Adrenal gland (tissue), 12 donors: ENCODE data around the gene ANKMY1. TPM values are rescaled to one million over a fixed set of nuclear protein-coding genes. Genes with fewer than 3 reads are reported as not detected.

Source experiments
- DNase-seq, 7 donors: peaks; one replicate each; pipeline ENCODE4 v3.0.0-alpha.2; 2019 to 2020
- H3K27ac ChIP-seq, 5 donors: fragments of 200-600 bp; sonication (generic) in 4 of 5; 1 replicate in 3 of 5; 2 replicates in 2 of 5; pipeline versions ENCODE4 v1.5.1 to v1.8.0; 2016 to 2020; ENCODE audit warnings: mild to moderate bottlenecking in 1 of 5
- H3K27me3 ChIP-seq: fragments of 200-600 bp; 2 replicates; pipeline ENCODE4 v1.8.0; 2021
- H3K36me3 ChIP-seq, 2 donors: fragments of 200-600 bp; replicated peaks in 1 of 2; 1 replicate in 1 of 2; 2 replicates in 1 of 2; pipeline versions ENCODE4 v1.5.1 to v1.8.0; 2018 to 2022
- H3K4me1 ChIP-seq, 2 donors: fragments of 200-600 bp; replicated peaks in 1 of 2; 1 replicate in 1 of 2; 2 replicates in 1 of 2; pipeline versions ENCODE4 v1.5.1 to v1.8.0; 2018 to 2021
- H3K4me3 ChIP-seq, 4 donors: fragments of 200-600 bp; sonication (generic) in 3 of 4; one replicate each; pipeline ENCODE4 v1.5.1; 2016 to 2018
- H3K9me3 ChIP-seq, 3 donors: fragments of 200-600 bp; sonication (generic) in 1 of 3; replicated peaks in 1 of 3; 1 replicate in 2 of 3; 2 replicates in 1 of 3; pipeline versions ENCODE4 v1.5.1 to v1.8.0; 2016 to 2021
- CTCF ChIP-seq, 6 experiments: fragments of 450-650 bp in 4 of 6; fragments of 200-600 bp in 2 of 6; sonication (generic) in 1 of 6; IDR thresholded peaks; 1 replicate in 5 of 6; 2 replicates in 1 of 6; pipeline versions ENCODE4 v1.5.1 to v1.8.0; 2016 to 2021; ENCODE audit warnings: antibody characterized with exemption in 6 of 6, mild to moderate bottlenecking in 2 of 6, moderate library complexity in 1 of 6
- POLR2A ChIP-seq, 2 donors: fragments of 450-650 bp; IDR thresholded peaks; one replicate each; pipeline ENCODE4 v1.6.1; 2017; ENCODE audit warnings: antibody characterized with exemption in 2 of 2, mild to moderate bottlenecking in 2 of 2, moderate library complexity in 1 of 2
- WGBS, 4 donors: extraction: QIAGEN DNeasy Blood & Tissue Kit in 2 of 4; methylation state at CpG; one replicate each; pipeline versions ENCODE4 v1.1.5 to v1.1.7; 2013 to 2017; 5-methylcytosine and 5-hydroxymethylcytosine counted together
- intact Hi-C, 2 donors: fragments of 100-400 bp; cut with DNase I; formaldehyde crosslinking; loops; one replicate each; pipeline versions ENCODE4 v1.14.1 to v1.15.0; 2022 to 2023
- polyA plus RNA-seq, 3 donors: library from polyadenylated mRNA; stranded (reverse); fragments of 200-250 nt in 2 of 3; fragments of 350-450 nt in 1 of 3; fragmentation: Illumina TruSeq in 1 of 3; extraction: RNeasy Lipid Tissue Mini Kit (QIAGEN cat#74804) in 1 of 3; gene quantifications; one replicate each; pipeline ENCODE4 v1.2.3, GENCODE V29; 2013 to 2014
- total RNA-seq, 9 donors: library from RNA; depleted of rRNA in 4 of 9; stranded (reverse); fragments of >200 nt in 4 of 9; fragments of 120-200 nt in 1 of 9; fragmentation: NEBNext Ultra II Directional in 1 of 9; extraction: Animal tissue kit (Norgen Biotek cat#: 25700) in 1 of 9; gene quantifications; one replicate each; pipeline versions ENCODE4 v1.1.0 to v1.2.4, GENCODE V29; 2013 to 2023
- donor health status: healthy with polysubstance abuse.
- donor health status: Bipolar disorder and iron deficiency.
- donor health status: DM: yes; HTN: yes; CAD: no.
- donor health status: DM: no; HTN: no; CAD: no.
- donor health status: DM: no; HTN: no; CAD: no.
- donor health status: DM: yes; HTN: yes; CAD: no.

The ANKMY1 gene
- total and polyA plus RNA-seq, 12 donors, result 7.2 to 31.7 (median 12.0) TPM

DNA sequence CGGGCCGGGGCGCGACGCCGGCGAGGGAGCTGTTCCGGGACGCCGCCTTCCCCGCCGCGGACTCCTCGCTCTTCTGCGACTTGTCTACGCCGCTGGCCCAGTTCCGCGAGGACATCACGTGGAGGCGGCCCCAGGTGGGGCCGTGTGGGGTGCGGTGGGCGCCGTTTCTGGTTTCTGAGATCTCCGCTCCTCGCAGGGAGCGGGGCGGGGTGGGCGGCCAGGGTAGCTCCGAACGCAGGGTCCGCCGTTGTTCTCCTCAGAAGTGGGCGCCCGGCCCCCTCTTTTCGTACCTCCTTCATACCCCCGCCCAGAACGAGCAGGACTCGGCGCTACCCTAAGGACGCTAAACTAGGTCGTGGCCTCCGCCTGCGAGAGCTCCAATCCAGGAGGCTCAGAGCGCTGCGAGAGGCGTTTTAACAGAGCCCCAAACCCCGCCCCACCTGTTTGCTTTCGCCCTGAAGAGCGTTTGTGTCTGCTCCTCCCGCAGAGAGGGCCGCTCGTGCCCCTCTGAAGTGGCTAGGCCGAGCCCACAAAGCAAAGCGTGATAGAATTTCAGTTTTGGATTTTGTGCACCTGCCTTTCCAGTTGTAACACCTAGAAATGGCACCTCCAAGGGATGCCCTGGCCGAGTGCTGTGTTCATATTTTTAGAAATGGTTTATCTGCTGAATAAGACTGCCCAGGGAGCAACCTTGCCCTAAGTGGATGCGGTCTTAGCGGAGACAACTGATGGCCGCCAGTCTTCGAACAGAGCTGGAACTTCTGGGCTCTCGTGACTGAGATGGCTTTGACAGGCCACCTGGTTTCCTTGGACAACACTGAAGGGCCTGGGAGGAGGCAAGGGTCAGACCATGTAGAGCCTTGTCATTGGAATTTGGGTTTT, 29.4 kb upstream of the ANKMY1 start:
- Histone ChIP-seq H3K4me3 (peak overlapping the region; percentile 68 to 89 (median 84)), H3K4me1 (peaks cover 27 to 38% of the 10 kb centered on the region in 2 donors), H3K9me3 (no peaks in the 10 kb centered on the region), H3K27ac (peak overlapping the region; percentile 45 to 98 (median 78)), H3K27me3 (no peaks in the 10 kb centered on the region), H3K36me3 (peaks cover 0 to 16% of the 10 kb centered on the region in 2 donors)
- intact Hi-C loops, result no loop called here
- 1 to 9% (median 3%) methylated on average over 9 to 62 of the region's 62 CpGs for WGBS, 4 donors
- DNase-seq, result peak in 5 of 7 donors; percentile 52 to 74 (median 64)
- TF ChIP-seq POLR2A (IDR thresholded peaks at IDR 0.05) (no peak), CTCF (IDR thresholded peaks at IDR 0.05) (no peak)

- intact Hi-C loops, result no loop called here
- H3K27ac ChIP-seq, result peak within 1 kb of the TSS; percentile 67 to 98 (median 96)
- peak; percentile 47 to 70 for TF ChIP-seq POLR2A (IDR thresholded peaks at IDR 0.05)
- peak in 1 of 6 experiments; percentile 1 for TF ChIP-seq CTCF (IDR thresholded peaks at IDR 0.05)
- H3K4me1 ChIP-seq, result peaks cover 27 to 38% of the 10 kb centered on the region in 2 donors
- no peaks in the 10 kb centered on the region for H3K9me3 ChIP-seq
- peaks cover 0 to 8% of the 10 kb centered on the region in 2 donors for H3K36me3 ChIP-seq
- peak; percentile 98 to 99 (median 99) for DNase-seq
- H3K27me3 ChIP-seq, result no peaks in the 10 kb centered on the region
- H3K4me3 ChIP-seq, result peak within 1 kb of the TSS; percentile 68 to 89 (median 84)
- WGBS, 4 donors, result 0 to 1% (median 0%) methylated on average over 8 to 88 of the region's 88 CpGs; no CpG with 5 or more reads in 1 of the 4 donors
Measured at GRCh38 chr2:240586198-240586918, 28.6 kb upstream of the ANKMY1 start, which contains the start of gene CAPN10. Gene CAPN10 (plus strand): TSS chr2:240586734. CDS start chr2:240586912, 178 bp downstream.

- DNase-seq, result no peak
- peak overlapping the region; percentile 57 to 89 (median 74) for H3K4me3 ChIP-seq
- 3 to 6% (median 4%) methylated on average over 17 to 20 of the region's 20 CpGs; no CpG with 5 or more reads in 1 of the 4 donors for WGBS, 4 donors
- no peak for TF ChIP-seq CTCF (IDR thresholded peaks at IDR 0.05)
- no peak for TF ChIP-seq POLR2A (IDR thresholded peaks at IDR 0.05)
- H3K36me3 ChIP-seq, result peaks cover 0 to 1% of the 10 kb centered on the region in 2 donors
- H3K27ac ChIP-seq, result peak overlapping the region; percentile 67 to 98 (median 96)
- H3K9me3 ChIP-seq, result no peaks in the 10 kb centered on the region
- peaks cover 27 to 38% of the 10 kb centered on the region in 2 donors for H3K4me1 ChIP-seq
- no peaks in the 10 kb centered on the region for H3K27me3 ChIP-seq
- intact Hi-C loops, result no loop called here
Measured at GRCh38 chr2:240585681-240586197, 28.0 kb upstream of the ANKMY1 start.

DNA sequence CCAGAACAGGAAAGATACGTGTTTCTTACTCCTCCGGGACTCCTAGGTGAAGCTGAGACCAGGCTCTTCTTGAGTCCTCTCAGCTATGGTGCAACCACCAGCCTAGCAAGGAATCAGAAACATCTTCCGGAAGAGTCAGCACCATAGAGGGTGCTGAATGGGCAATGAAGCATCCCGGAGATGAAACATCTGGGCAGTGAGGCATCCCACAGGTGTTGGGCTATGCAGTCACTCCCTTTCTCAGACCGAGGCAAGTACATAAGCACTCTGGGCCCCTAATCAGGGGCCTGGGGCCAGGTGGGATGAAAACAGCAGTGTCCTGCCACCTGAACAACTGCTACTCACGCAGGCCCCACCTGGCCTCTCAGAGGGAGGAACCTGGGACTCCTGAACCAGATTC, 27.3 kb upstream of the ANKMY1 start:
- Histone ChIP-seq H3K4me3 (peak overlapping the region in 1 of 4 donors; percentile 89), H3K27ac (peak overlapping the region in 1 of 5 donors; percentile 97)
- intact Hi-C loops, result no loop called here

More for the DNA sequence above, 27.3 kb upstream of the ANKMY1 start:
- peaks cover 33 to 40% of the 10 kb centered on the region in 2 donors for H3K4me1 ChIP-seq
- H3K27me3 ChIP-seq, result no peaks in the 10 kb centered on the region
- H3K36me3 ChIP-seq, result no peaks in the 10 kb centered on the region
- no peaks in the 10 kb centered on the region for H3K9me3 ChIP-seq
- DNase-seq, result no peak
- TF ChIP-seq POLR2A (IDR thresholded peaks at IDR 0.05), result no peak
- no peak for TF ChIP-seq CTCF (IDR thresholded peaks at IDR 0.05)
- 77 to 100% (median 79%) methylated on average over 1 to 6 of the region's 6 CpGs for WGBS, 4 donors
